ENCODE results near the gene DDO. TPM values are rescaled to one million over a fixed set of nuclear protein-coding genes. Genes with fewer than 3 reads are reported as not detected.

Gene DDO
- polyA plus RNA-seq, 1 donor (not counting 4 experiments of a cell fraction or from before 2014, with no cell fraction given): not detected

- Histone ChIP-seq H2AFZ (ENCODE audit: control insufficient read depth, low read length) (no peak overlapping the region), H3K79me2 (ENCODE audit: control insufficient read depth, insufficient read depth, low read length) (no peaks in the 10 kb centered on the region), H3K27me3 (ENCODE audit: control insufficient read depth, extremely low read depth, insufficient read depth, low read length) (no peaks in the 10 kb centered on the region), H3K4me1 (ENCODE audit: control insufficient read depth, extremely low read depth, insufficient read depth, low read length) (no peaks in the 10 kb centered on the region), H3K27ac (ENCODE audit: control insufficient read depth, insufficient read depth, low read length) (no peak overlapping the region), H3K36me3 (ENCODE audit: control insufficient read depth in 2 of 2, extremely low read depth in 1 of 2, insufficient read depth in 2 of 2, low read length in 2 of 2) (no peaks in the 10 kb centered on the region), H3K9me1 (ENCODE audit: control insufficient read depth, extremely low read depth, insufficient read depth, low read length) (no peaks in the 10 kb centered on the region), H4K20me1 (ENCODE audit: control insufficient read depth, extremely low read depth, insufficient read depth, low read length) (no peaks in the 10 kb centered on the region), H3K9ac (ENCODE audit: control insufficient read depth, extremely low read depth, insufficient read depth, low read length) (no peak overlapping the region), H3K9me3 (ENCODE audit: control insufficient read depth, low read depth, low read length) (no peaks in the 10 kb centered on the region), H3K4me3 (ENCODE audit: control insufficient read depth in 2 of 3, extremely low read depth in 1 of 3, insufficient read depth in 2 of 3, low read depth in 1 of 3, low read length in 3 of 3) (no peak overlapping the region), H3K4me2 (ENCODE audit: control insufficient read depth, extremely low read depth, insufficient read depth, low read depth, low read length) (no peak overlapping the region)
- TF ChIP-seq CTCF (optimal IDR thresholded peaks at IDR 0.05 in 1 of 3, IDR thresholded peaks at IDR 0.05 in 1 of 3, conservative IDR thresholded peaks at IDR 0.05 in 1 of 3; ENCODE audit: extremely low read depth in 1 of 3, insufficient read depth in 2 of 3, low read length in 3 of 3) (no peak), EZH2 (IDR thresholded peaks at IDR 0.05; ENCODE audit: low read length) (no peak)
- FAIRE-seq (no peak), DNase-seq (ENCODE audit: low read depth, low spot score) (no peak)
- dilution Hi-C loops (cut with MboI; ENCODE audit: extremely low pct_ligation_motif_present, low sequenced_read_pairs): no loop called here
Observed at GRCh38 chr6:110392727-110393126, 22.6 kb downstream of the DDO start.

GRCh38 chr6:110390404-110390803, 25.0 kb downstream of the DDO start:
- Histone ChIP-seq H2AFZ (ENCODE audit: control insufficient read depth, low read length) (no peak overlapping the region), H3K36me3 (ENCODE audit: control insufficient read depth in 2 of 2, extremely low read depth in 1 of 2, insufficient read depth in 2 of 2, low read length in 2 of 2) (no peaks in the 10 kb centered on the region), H3K9me1 (ENCODE audit: control insufficient read depth, extremely low read depth, insufficient read depth, low read length) (no peaks in the 10 kb centered on the region), H3K9ac (ENCODE audit: control insufficient read depth, extremely low read depth, insufficient read depth, low read length) (no peak overlapping the region), H4K20me1 (ENCODE audit: control insufficient read depth, extremely low read depth, insufficient read depth, low read length) (no peaks in the 10 kb centered on the region), H3K9me3 (ENCODE audit: control insufficient read depth, low read depth, low read length) (no peaks in the 10 kb centered on the region), H3K4me2 (ENCODE audit: control insufficient read depth, extremely low read depth, insufficient read depth, low read depth, low read length) (no peak overlapping the region), H3K27me3 (ENCODE audit: control insufficient read depth, extremely low read depth, insufficient read depth, low read length) (no peaks in the 10 kb centered on the region), H3K27ac (ENCODE audit: control insufficient read depth, insufficient read depth, low read length) (no peak overlapping the region), H3K4me1 (ENCODE audit: control insufficient read depth, extremely low read depth, insufficient read depth, low read length) (no peaks in the 10 kb centered on the region), H3K79me2 (ENCODE audit: control insufficient read depth, insufficient read depth, low read length) (no peaks in the 10 kb centered on the region), H3K4me3 (ENCODE audit: control insufficient read depth in 2 of 3, extremely low read depth in 1 of 3, insufficient read depth in 2 of 3, low read depth in 1 of 3, low read length in 3 of 3) (no peak overlapping the region)
- DNase-seq (ENCODE audit: low read depth, low spot score) (no peak), FAIRE-seq (no peak)
- TF ChIP-seq EZH2 (IDR thresholded peaks at IDR 0.05; ENCODE audit: low read length) (no peak), CTCF (optimal IDR thresholded peaks at IDR 0.05 in 1 of 3, IDR thresholded peaks at IDR 0.05 in 1 of 3, conservative IDR thresholded peaks at IDR 0.05 in 1 of 3; ENCODE audit: extremely low read depth in 1 of 3, insufficient read depth in 2 of 3, low read length in 3 of 3) (no peak)
- dilution Hi-C loops (cut with MboI; ENCODE audit: extremely low pct_ligation_motif_present, low sequenced_read_pairs): no loop called here
